Measurements from ENCODE around the gene MACROD2.

DNA sequence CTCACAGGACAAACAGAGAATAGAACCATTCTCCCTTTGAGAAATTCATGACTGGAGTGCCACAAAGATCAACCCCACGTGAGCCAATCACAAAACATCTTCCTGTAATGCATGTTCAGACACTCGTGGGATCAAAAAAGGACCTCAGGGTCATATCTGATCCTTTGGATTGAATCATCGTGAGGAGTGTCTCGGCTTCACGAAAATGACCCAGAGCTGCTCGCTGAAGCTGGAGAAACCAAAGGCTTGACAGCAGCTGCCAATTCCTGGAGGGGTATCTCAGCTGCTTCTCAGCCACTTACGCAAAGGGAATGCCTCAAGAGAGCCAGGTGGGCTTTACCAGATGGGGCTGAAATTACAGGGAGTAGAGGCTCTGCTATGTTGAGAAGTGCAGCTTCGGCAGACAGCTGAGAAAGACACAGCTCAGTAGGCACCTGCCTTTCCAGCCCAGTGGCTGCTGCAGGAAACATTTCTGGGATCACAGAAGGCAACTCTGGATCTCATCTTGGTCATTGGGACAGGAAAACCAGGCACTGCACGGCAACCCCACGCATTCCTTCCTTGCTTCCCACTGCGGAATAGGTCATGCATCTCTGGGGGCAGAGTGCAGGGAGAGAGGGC lies 1764.8 kb downstream of the MACROD2 start:
- TF ChIP-seq, protein P1, sequence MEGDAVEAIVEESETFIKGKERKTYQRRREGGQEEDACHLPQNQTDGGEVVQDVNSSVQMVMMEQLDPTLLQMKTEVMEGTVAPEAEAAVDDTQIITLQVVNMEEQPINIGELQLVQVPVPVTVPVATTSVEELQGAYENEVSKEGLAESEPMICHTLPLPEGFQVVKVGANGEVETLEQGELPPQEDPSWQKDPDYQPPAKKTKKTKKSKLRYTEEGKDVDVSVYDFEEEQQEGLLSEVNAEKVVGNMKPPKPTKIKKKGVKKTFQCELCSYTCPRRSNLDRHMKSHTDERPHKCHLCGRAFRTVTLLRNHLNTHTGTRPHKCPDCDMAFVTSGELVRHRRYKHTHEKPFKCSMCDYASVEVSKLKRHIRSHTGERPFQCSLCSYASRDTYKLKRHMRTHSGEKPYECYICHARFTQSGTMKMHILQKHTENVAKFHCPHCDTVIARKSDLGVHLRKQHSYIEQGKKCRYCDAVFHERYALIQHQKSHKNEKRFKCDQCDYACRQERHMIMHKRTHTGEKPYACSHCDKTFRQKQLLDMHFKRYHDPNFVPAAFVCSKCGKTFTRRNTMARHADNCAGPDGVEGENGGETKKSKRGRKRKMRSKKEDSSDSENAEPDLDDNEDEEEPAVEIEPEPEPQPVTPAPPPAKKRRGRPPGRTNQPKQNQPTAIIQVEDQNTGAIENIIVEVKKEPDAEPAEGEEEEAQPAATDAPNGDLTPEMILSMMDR (IDR thresholded peaks at IDR 0.05), result no peak
- TF ChIP-seq POLR2AphosphoS5 (IDR thresholded peaks at IDR 0.05) (no peak), POLR2A (IDR thresholded peaks at IDR 0.05) (no peak), EP300 (IDR thresholded peaks at IDR 0.05) (no peak)
